Gastrocnemius medialis (tissue), 4 donors: Measurements from ENCODE around the gene KLHL14. TPM values are rescaled to one million over a fixed set of nuclear protein-coding genes. Genes with fewer than 3 reads are reported as not detected.

Experiments used
- ATAC-seq, 2 donors: fragments of 150-250 bp; one replicate each; pipeline ENCODE4 v1.9.1; 2016
- DNase-seq, 2 donors: peaks; one replicate each; pipeline ENCODE4 v3.0.0-alpha.2; 2019
- H3K27ac ChIP-seq, 4 donors: fragments of 200-600 bp; sonication (generic); 1 replicate in 1 of 4; 2 replicates in 3 of 4; pipeline ENCODE4 v1.5.1; 2016 to 2018; ENCODE audit warnings: mild to moderate bottlenecking in 2 of 4, moderate library complexity in 1 of 4
- H3K27me3 ChIP-seq, 3 donors: fragments of 200-600 bp; sonication (generic) in 2 of 3; 1 replicate in 1 of 3; 2 replicates in 2 of 3; pipeline versions ENCODE4 v1.5.1 to v1.6.0; 2016 to 2019; ENCODE audit warnings: mild to moderate bottlenecking in 1 of 3, moderate library complexity in 1 of 3
- H3K36me3 ChIP-seq, 2 donors: fragments of 200-600 bp; sonication (generic) in 1 of 2; one replicate each; pipeline ENCODE4 v1.5.1; 2017 to 2018
- H3K4me1 ChIP-seq, 2 donors: fragments of 200-600 bp; sonication (generic) in 1 of 2; one replicate each; pipeline ENCODE4 v1.5.1; 2016 to 2017; ENCODE audit warnings: mild to moderate bottlenecking in 2 of 2
- H3K4me3 ChIP-seq, 4 donors: fragments of 200-600 bp; sonication (generic) in 3 of 4; 1 replicate in 1 of 4; 2 replicates in 3 of 4; pipeline ENCODE4 v1.5.1; 2016 to 2019; ENCODE audit warnings: mild to moderate bottlenecking in 2 of 4
- H3K9me3 ChIP-seq, 3 donors: fragments of 200-600 bp; sonication (generic) in 2 of 3; 1 replicate in 1 of 3; 2 replicates in 2 of 3; pipeline ENCODE4 v1.5.1; 2016 to 2019
- POLR2A ChIP-seq, 2 donors: fragments of 450-650 bp; IDR thresholded peaks; one replicate each; pipeline ENCODE4 v1.6.1; 2017; ENCODE audit warnings: antibody characterized with exemption in 2 of 2, mild to moderate bottlenecking in 2 of 2, moderate library complexity in 2 of 2
- in situ Hi-C, 4 donors: fragments of 200-750 bp; cut with MboI; loops; one replicate each; pipeline versions ENCODE4 v1.15.0 to v1.8.0; 2017; ENCODE audit warnings: low sequenced_read_pairs in 4 of 4
- intact Hi-C: fragments of 100-400 bp; cut with DNase I; formaldehyde crosslinking; loops from one replicate; pipeline ENCODE4 v1.15.1; 2023; ENCODE audit warnings: low total_unique reads
- total RNA-seq, 4 donors: library from RNA; depleted of rRNA; stranded (reverse); fragments of >200 nt; gene quantifications; one replicate each; pipeline versions ENCODE4 v1.1.0 to v1.2.3, GENCODE V29; 2016
- TF ChIP-seq, protein P1 (sequence below), 5 experiments: fragments of 450-650 bp in 3 of 5; fragments of 200-600 bp in 2 of 5; sonication (generic) in 2 of 5; IDR thresholded peaks in 4 of 5; conservative IDR thresholded peaks in 1 of 5; 1 replicate in 4 of 5; 2 replicates in 1 of 5; pipeline ENCODE4 v1.5.1; 2016 to 2019; ENCODE audit warnings: antibody characterized with exemption in 5 of 5, mild to moderate bottlenecking in 3 of 5, moderate library complexity in 3 of 5

Gene KLHL14, protein sequence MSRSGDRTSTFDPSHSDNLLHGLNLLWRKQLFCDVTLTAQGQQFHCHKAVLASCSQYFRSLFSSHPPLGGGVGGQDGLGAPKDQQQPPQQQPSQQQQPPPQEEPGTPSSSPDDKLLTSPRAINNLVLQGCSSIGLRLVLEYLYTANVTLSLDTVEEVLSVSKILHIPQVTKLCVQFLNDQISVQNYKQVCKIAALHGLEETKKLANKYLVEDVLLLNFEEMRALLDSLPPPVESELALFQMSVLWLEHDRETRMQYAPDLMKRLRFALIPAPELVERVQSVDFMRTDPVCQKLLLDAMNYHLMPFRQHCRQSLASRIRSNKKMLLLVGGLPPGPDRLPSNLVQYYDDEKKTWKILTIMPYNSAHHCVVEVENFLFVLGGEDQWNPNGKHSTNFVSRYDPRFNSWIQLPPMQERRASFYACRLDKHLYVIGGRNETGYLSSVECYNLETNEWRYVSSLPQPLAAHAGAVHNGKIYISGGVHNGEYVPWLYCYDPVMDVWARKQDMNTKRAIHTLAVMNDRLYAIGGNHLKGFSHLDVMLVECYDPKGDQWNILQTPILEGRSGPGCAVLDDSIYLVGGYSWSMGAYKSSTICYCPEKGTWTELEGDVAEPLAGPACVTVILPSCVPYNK
- under 1 TPM in 1 of 4 donors, not detected in 3; 0.04 TPM for total RNA-seq

DNA sequence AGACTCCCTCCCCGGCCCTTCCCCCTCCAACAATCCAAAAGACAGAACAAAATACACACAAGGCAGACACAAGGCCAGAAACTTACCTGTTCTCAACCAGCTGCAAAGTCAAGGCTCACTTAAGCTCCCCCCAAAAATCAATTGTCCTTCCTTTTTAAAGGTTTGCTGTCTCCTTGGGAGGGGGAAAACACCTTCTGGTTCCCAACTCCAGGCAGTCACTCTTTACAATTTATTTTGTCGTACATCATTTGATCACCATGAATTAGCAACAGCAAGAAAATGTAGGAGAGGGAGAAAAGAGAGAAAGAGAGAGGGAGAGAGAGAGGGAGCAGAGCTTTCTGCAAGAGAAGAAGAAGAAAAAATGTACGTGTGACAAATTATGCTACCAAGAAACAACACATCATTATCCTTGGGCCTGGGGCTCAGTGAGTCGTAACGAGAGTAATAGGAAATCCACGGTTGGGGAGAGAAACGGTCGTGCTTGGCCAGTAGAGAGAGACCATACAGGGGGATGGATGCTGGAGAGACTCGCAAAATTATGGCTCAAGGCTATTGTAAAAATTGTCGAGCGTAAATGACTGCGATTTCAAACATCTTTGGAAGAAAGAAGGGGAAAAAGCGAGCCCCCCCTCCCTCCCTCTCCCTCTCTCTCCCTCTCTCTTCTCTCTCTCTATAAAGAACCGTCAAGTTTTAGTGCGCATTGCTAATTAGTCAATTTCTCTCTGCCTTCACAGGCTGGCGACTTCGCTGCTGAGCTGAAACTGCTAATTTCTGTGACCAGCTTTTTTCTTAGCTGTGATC, at the start of gene KLHL14:
KLHL14 (minus strand) TSS at position 443 of the 801 bp plus-strand sequence. CDS start 2,432 bp downstream, outside the sequence.
- intact Hi-C loops (no loop called here), in situ Hi-C loops (no loop called here)
- Histone ChIP-seq H3K4me3 (peak within 1 kb of the TSS; percentile 31 to 65 (median 48)), H3K4me1 (peaks cover 7 to 11% of the 10 kb centered on the region in 2 donors), H3K27me3 (peaks cover 21 to 47% (median 40%) of the 10 kb centered on the region in 3 donors), H3K27ac (no peak within 1 kb of the TSS), H3K9me3 (no peaks in the 10 kb centered on the region), H3K36me3 (no peaks in the 10 kb centered on the region)
- DNase-seq (no peak), ATAC-seq (no peak)
- no peak for TF ChIP-seq POLR2A (IDR thresholded peaks at IDR 0.05)
- TF ChIP-seq, protein P1, sequence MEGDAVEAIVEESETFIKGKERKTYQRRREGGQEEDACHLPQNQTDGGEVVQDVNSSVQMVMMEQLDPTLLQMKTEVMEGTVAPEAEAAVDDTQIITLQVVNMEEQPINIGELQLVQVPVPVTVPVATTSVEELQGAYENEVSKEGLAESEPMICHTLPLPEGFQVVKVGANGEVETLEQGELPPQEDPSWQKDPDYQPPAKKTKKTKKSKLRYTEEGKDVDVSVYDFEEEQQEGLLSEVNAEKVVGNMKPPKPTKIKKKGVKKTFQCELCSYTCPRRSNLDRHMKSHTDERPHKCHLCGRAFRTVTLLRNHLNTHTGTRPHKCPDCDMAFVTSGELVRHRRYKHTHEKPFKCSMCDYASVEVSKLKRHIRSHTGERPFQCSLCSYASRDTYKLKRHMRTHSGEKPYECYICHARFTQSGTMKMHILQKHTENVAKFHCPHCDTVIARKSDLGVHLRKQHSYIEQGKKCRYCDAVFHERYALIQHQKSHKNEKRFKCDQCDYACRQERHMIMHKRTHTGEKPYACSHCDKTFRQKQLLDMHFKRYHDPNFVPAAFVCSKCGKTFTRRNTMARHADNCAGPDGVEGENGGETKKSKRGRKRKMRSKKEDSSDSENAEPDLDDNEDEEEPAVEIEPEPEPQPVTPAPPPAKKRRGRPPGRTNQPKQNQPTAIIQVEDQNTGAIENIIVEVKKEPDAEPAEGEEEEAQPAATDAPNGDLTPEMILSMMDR (IDR thresholded peaks at IDR 0.05 in 4 of 5, conservative IDR thresholded peaks at IDR 0.05 in 1 of 5) = no peak

DNA sequence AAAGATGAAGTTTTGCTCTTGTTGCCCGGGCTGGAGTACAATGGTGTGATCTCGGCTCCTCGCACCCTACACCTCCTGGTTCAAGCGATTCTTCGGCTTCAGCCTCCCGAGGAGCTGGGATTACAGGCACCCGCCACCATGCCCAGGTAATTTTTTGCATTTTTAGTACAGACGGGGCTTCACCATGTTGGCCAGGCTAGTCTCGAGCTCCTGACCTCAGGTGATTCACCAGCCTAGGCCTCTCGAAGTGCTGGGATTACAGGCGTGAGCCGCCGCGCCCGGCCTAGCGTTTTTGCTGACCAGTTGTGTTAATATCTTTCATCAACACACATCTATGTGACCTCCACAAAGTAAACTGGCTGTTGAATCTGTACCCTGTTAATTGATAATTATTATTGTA, 49.4 kb upstream of the KLHL14 start:
- Histone ChIP-seq H3K4me1 (no peaks in the 10 kb centered on the region), H3K4me3 (no peak overlapping the region), H3K27ac (no peak overlapping the region), H3K27me3 (no peaks in the 10 kb centered on the region), H3K36me3 (no peaks in the 10 kb centered on the region), H3K9me3 (no peaks in the 10 kb centered on the region)
- in situ Hi-C loops (no loop called here), intact Hi-C loops (no loop called here)
- TF ChIP-seq, protein P1 (IDR thresholded peaks at IDR 0.05 in 4 of 5, conservative IDR thresholded peaks at IDR 0.05 in 1 of 5) = no peak
- no peak for TF ChIP-seq POLR2A (IDR thresholded peaks at IDR 0.05)
- ATAC-seq (no peak), DNase-seq (no peak)

DNA sequence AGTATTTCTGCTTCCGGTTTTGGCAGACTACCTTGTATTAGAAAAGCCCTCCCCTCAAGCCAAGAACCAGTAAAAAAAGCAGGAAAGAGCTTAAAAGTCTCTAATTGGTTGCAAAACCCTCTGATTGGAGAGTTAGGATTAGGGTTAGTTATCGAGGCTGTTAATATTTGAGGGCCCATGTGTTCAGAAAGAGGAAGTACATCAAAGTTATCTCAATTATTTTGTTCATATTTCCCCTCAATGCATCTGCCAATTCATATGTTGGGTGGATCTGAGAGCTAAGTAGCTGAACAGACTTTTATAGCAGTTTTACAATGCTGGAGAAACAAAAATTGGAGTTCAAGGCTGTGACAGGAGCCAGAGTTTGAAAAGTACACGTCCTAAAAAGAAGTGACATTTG, 43.1 kb upstream of the KLHL14 start:
- Histone ChIP-seq H3K27ac (no peak overlapping the region), H3K4me3 (no peak overlapping the region), H3K4me1 (no peaks in the 10 kb centered on the region), H3K9me3 (no peaks in the 10 kb centered on the region), H3K27me3 (no peaks in the 10 kb centered on the region), H3K36me3 (no peaks in the 10 kb centered on the region)
- no peak for DNase-seq
- ATAC-seq = no peak
- intact Hi-C loops = no loop called here
- in situ Hi-C loops = no loop called here
- TF ChIP-seq, protein P1 (IDR thresholded peaks at IDR 0.05 in 4 of 5, conservative IDR thresholded peaks at IDR 0.05 in 1 of 5) = no peak

DNA sequence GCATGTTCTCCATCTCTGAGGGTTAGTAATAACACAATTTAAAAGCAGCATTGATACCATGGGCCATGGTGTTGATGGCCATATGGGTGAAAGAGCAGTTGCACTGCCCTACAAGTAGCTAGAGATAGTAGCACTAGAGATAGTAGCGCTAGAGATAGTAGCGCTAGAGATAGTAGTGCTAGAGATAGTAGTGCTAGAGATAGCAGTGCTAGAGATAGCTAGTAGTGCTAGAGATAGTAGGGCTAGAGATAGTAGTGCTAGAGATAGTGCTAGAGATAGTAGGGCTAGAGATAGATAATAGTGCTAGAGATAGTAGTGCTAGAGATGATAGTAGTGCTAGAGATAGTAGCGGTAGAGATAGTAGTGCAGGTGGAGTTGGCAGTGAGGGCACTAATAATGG, 39.5 kb upstream of the KLHL14 start:
- no peak for DNase-seq
- Histone ChIP-seq H3K27me3 (no peaks in the 10 kb centered on the region), H3K4me1 (no peaks in the 10 kb centered on the region), H3K36me3 (no peaks in the 10 kb centered on the region), H3K27ac (no peak overlapping the region), H3K4me3 (no peak overlapping the region), H3K9me3 (no peaks in the 10 kb centered on the region)
- ATAC-seq = no peak
- intact Hi-C loops (no loop called here), in situ Hi-C loops (no loop called here)
- TF ChIP-seq, protein P1 (IDR thresholded peaks at IDR 0.05 in 4 of 5, conservative IDR thresholded peaks at IDR 0.05 in 1 of 5) = no peak
- TF ChIP-seq POLR2A (IDR thresholded peaks at IDR 0.05) = no peak
